H9 (cell line): ENCODE data around the gene LCN2. TPM values are rescaled to one million over a fixed set of nuclear protein-coding genes. Genes with fewer than 3 reads are reported as not detected.

Source experiments
- DNase-seq: peaks from one replicate; pipeline ENCODE4 v3.0.0-alpha.2; 2017
- H2AFZ ChIP-seq: one replicate; pipeline ENCODE4 v1.6.1; 2013; ENCODE audit warnings: mild to moderate bottlenecking, low read length, control low read depth, moderate library complexity
- H2AK5ac ChIP-seq: 2 replicates; pipeline ENCODE4 v1.6.1; 2013; ENCODE audit warnings: low read length, control low read depth, mixed read lengths; ENCODE audit not compliant: insufficient read length
- H2BK120ac ChIP-seq: one replicate; pipeline ENCODE4 v1.6.1; 2013; ENCODE audit warnings: low read depth, mild to moderate bottlenecking, low read length, control low read depth, inconsistent platforms; ENCODE audit not compliant: poor library complexity, severe bottlenecking
- H2BK12ac ChIP-seq: 2 replicates; pipeline ENCODE4 v1.6.1; 2013; ENCODE audit warnings: low read length, control low read depth, mixed read lengths, low read depth; ENCODE audit not compliant: insufficient read length
- H2BK15ac ChIP-seq: 2 replicates; pipeline ENCODE4 v1.6.1; 2013; ENCODE audit warnings: low read depth, low read length, control low read depth
- H2BK20ac ChIP-seq: one replicate; pipeline ENCODE4 v1.6.1; 2013; ENCODE audit warnings: low read depth, mild to moderate bottlenecking, low read length, control low read depth, inconsistent platforms; ENCODE audit not compliant: poor library complexity, severe bottlenecking
- H2BK5ac ChIP-seq: 2 replicates; pipeline ENCODE4 v1.6.1; 2013; ENCODE audit warnings: low read length, control low read depth, mixed read lengths; ENCODE audit not compliant: insufficient read length
- H3K14ac ChIP-seq: 2 replicates; pipeline ENCODE4 v1.6.1; 2013; ENCODE audit warnings: low read length, control low read depth; ENCODE audit not compliant: insufficient read depth
- H3K18ac ChIP-seq: 2 replicates; pipeline ENCODE4 v1.6.1; 2013; ENCODE audit warnings: low read depth, mild to moderate bottlenecking, mixed read lengths, low read length, control low read depth; ENCODE audit not compliant: insufficient read length
- H3K23ac ChIP-seq: 2 replicates; pipeline ENCODE4 v1.6.1; 2013; ENCODE audit warnings: low read length, control low read depth, mixed read lengths, low read depth; ENCODE audit not compliant: insufficient read length
- H3K23me2 ChIP-seq: 2 replicates; pipeline ENCODE4 v1.6.1; 2013; ENCODE audit warnings: low read depth, mild to moderate bottlenecking, mixed read lengths, low read length, control low read depth; ENCODE audit not compliant: insufficient read length, poor library complexity, severe bottlenecking
- H3K27ac ChIP-seq: 2 replicates; pipeline ENCODE4 v1.5.1; 2013; ENCODE audit warnings: low read length, control low read depth, mixed read lengths, low read depth; ENCODE audit not compliant: insufficient read length
- H3K27me3 ChIP-seq: 2 replicates; pipeline ENCODE4 v1.6.1; 2013; ENCODE audit warnings: low read length, control low read depth, inconsistent platforms; ENCODE audit not compliant: insufficient read depth
- H3K4ac ChIP-seq: 2 replicates; pipeline ENCODE4 v1.6.1; 2013; ENCODE audit warnings: low read depth, mild to moderate bottlenecking, control low read depth, inconsistent platforms, low read length, moderate library complexity
- H3K4me1 ChIP-seq: 2 replicates; pipeline ENCODE4 v1.6.1; 2013; ENCODE audit warnings: low read length, control low read depth, inconsistent platforms; ENCODE audit not compliant: insufficient read depth
- H3K4me2 ChIP-seq: 2 replicates; pipeline ENCODE4 v1.6.1; 2013; ENCODE audit warnings: low read length, control low read depth, mixed read lengths; ENCODE audit not compliant: insufficient read length, insufficient read depth
- H3K56ac ChIP-seq: 2 replicates; pipeline ENCODE4 v1.6.1; 2013; ENCODE audit warnings: low read depth, mild to moderate bottlenecking, mixed read lengths, low read length, control low read depth; ENCODE audit not compliant: insufficient read length
- H3K79me1 ChIP-seq: 2 replicates; pipeline ENCODE4 v1.6.1; 2013; ENCODE audit warnings: low read depth, mild to moderate bottlenecking, moderate library complexity, low read length, control low read depth, inconsistent platforms; ENCODE audit not compliant: insufficient read depth, poor library complexity, severe bottlenecking
- H3K79me2 ChIP-seq: 2 replicates; pipeline ENCODE4 v1.6.1; 2013; ENCODE audit warnings: low read length, control low read depth, inconsistent platforms; ENCODE audit not compliant: insufficient read depth
- H3K9ac ChIP-seq: 2 replicates; pipeline ENCODE4 v1.6.1; 2013; ENCODE audit warnings: low read length, control low read depth, mixed read lengths; ENCODE audit not compliant: insufficient read length; ENCODE audit errors: extremely low read depth
- H3K9me3 ChIP-seq: one replicate; pipeline ENCODE4 v1.6.1; 2013; ENCODE audit warnings: low read depth, low read length, inconsistent platforms; ENCODE audit not compliant: control insufficient read depth
- H3T11ph ChIP-seq: one replicate; pipeline ENCODE4 v1.6.1; 2013; ENCODE audit warnings: mild to moderate bottlenecking, low read length, control low read depth, inconsistent platforms
- H4K20me1 ChIP-seq: one replicate; pipeline ENCODE4 v1.6.1; 2013; ENCODE audit not compliant: control insufficient read depth, insufficient read length, insufficient read depth
- H4K5ac ChIP-seq: 2 replicates; pipeline ENCODE4 v1.6.1; 2013; ENCODE audit warnings: low read depth, mild to moderate bottlenecking, mixed read lengths, low read length, control low read depth; ENCODE audit not compliant: insufficient read length
- H4K8ac ChIP-seq: replicated peaks from 2 replicates; pipeline ENCODE4 v1.6.1; 2013; ENCODE audit warnings: low read length, control low read depth, mixed read lengths, low read depth; ENCODE audit not compliant: insufficient read length
- H4K91ac ChIP-seq: 2 replicates; pipeline ENCODE4 v1.6.1; 2013; ENCODE audit warnings: low read depth, mild to moderate bottlenecking, moderate library complexity, mixed read lengths, low read length, control low read depth; ENCODE audit not compliant: insufficient read length
- H3K27ac Mint-ChIP-seq, 3 experiments: 2 replicates in 2 of 3; 3 replicates in 1 of 3; pipeline ENCODE4 v1.8.0; 2020 to 2021; ENCODE audit warnings: mixed read lengths in 3 of 3, mild to moderate bottlenecking in 1 of 3, moderate library complexity in 1 of 3
- H3K27me3 Mint-ChIP-seq: 2 replicates; pipeline ENCODE4 v1.8.0; 2021; ENCODE audit warnings: low read depth, mild to moderate bottlenecking, moderate library complexity, mixed read lengths
- H3K36me3 Mint-ChIP-seq, 3 experiments: 2 replicates in 2 of 3; 3 replicates in 1 of 3; pipeline ENCODE4 v1.8.0; 2020 to 2021; ENCODE audit warnings: low read depth in 3 of 3, mixed read lengths in 3 of 3; ENCODE audit not compliant: insufficient read depth in 1 of 3
- H3K4me1 Mint-ChIP-seq, 2 experiments: 2 replicates each; pipeline ENCODE4 v1.8.0; 2020; ENCODE audit warnings: mixed read lengths in 2 of 2
- H3K4me3 Mint-ChIP-seq, 2 experiments: 2 replicates in 1 of 2; 3 replicates in 1 of 2; pipeline ENCODE4 v1.8.0; 2020 to 2021; ENCODE audit warnings: mild to moderate bottlenecking in 2 of 2, mixed read lengths in 2 of 2, moderate library complexity in 1 of 2
- H3K9me3 Mint-ChIP-seq, 2 experiments: 2 replicates in 1 of 2; 3 replicates in 1 of 2; pipeline ENCODE4 v1.8.0; 2020; ENCODE audit warnings: mild to moderate bottlenecking in 2 of 2, mixed read lengths in 2 of 2, moderate library complexity in 1 of 2
- CTCF ChIP-seq: fragments of 200-600 bp; sonication (generic); conservative IDR thresholded peaks from 3 replicates; pipeline ENCODE4 v1.8.0; 2021; ENCODE audit warnings: antibody characterized with exemption, mild to moderate bottlenecking
- WGBS: extraction: QIAGEN DNeasy Blood & Tissue Kit; methylation state at CpG from one replicate; pipeline ENCODE4 v1.1.7; 2013; ENCODE audit warnings: missing lambda C conversion rate, low lambda C conversion rate, mixed read lengths; ENCODE audit not compliant: insufficient read length; ENCODE audit errors: extremely low coverage; 5-methylcytosine and 5-hydroxymethylcytosine counted together
- total RNA-seq: library from RNA; stranded (reverse); gene quantifications from 2 replicates; pipeline ENCODE4 v1.2.1, GENCODE V29; 2021

LCN2 gene
- total RNA-seq, 1 experiment from 2014 or later, result not detected

- no CpG with 5 or more reads among the region's 29 CpGs for WGBS
- peaks cover 9 to 12% of the 10 kb centered on the region in 2 experiments for H3K9me3 Mint-ChIP-seq
- Histone ChIP-seq H3K23me2 (peaks cover 12% of the 10 kb centered on the region), H2BK15ac (no peak overlapping the region), H3K4me1 (no peaks in the 10 kb centered on the region), H2AFZ (no peak overlapping the region), H3K27me3 (0 out of 2 replicates have a peak, but pooled peaks cover 3% of the 10 kb centered on the region), H2BK20ac (no peak overlapping the region), H2AK5ac (no peak overlapping the region), H3K27ac (no peak overlapping the region), H3K4me2 (peak overlapping the region; percentile 58), H3K9ac (no peak overlapping the region), H4K20me1 (no peaks in the 10 kb centered on the region), H3K4ac (no peak overlapping the region), H4K5ac (no peak overlapping the region), H4K91ac (no peak overlapping the region), H3K14ac (no peak overlapping the region), H3K79me2 (no peaks in the 10 kb centered on the region), H3K23ac (no peak overlapping the region), H2BK12ac (no peak overlapping the region), H3K9me3 (no peaks in the 10 kb centered on the region), H4K8ac (no peak overlapping the region), H3T11ph (no peak overlapping the region), H3K79me1 (no peaks in the 10 kb centered on the region), H2BK5ac (no peak overlapping the region), H2BK120ac (no peak overlapping the region), H3K56ac (no peak overlapping the region), H3K18ac (no peak overlapping the region)
- DNase-seq, result no peak
- peaks cover 45% of the 10 kb centered on the region for H3K27me3 Mint-ChIP-seq
- H3K4me3 Mint-ChIP-seq, result peak overlapping the region; percentile 94 to 97
- H3K36me3 Mint-ChIP-seq, result peaks cover 9 to 23% (median 16%) of the 10 kb centered on the region in 3 experiments
- no peak overlapping the region for H3K27ac Mint-ChIP-seq
- peaks cover 13 to 16% of the 10 kb centered on the region in 2 experiments for H3K4me1 Mint-ChIP-seq
- TF ChIP-seq CTCF, result no peak
Measured at GRCh38 chr9:128128836-128129590, 20.2 kb upstream of the LCN2 start.
